ENCODE results near the gene TMEM43. TPM values are rescaled to one million over a fixed set of nuclear protein-coding genes. Genes with fewer than 3 reads are reported as not detected.

TMEM43 gene
- polyA plus RNA-seq, 1 donor (not counting 4 experiments of a cell fraction or from before 2014, with no cell fraction given), result 111 TPM

DNA sequence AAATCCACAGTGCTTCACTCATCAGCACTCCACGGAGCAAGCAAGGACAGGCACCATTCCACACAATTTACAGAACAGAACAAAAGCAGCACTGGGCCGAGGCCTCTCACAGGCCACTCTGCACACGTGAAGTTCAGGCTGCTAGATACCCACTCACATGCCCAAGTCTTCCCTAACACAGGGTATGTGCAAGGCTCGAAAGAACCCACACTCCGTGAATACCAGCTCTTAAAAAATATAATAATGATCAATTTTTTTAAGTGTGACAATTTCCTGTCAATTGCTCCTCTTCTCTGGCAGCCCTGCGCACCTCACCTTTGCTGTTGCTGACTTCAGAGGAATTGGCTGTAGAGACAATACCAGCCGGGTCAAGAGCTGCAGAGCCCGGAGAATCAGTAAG lies 34.6 kb downstream of the TMEM43 start:
- dilution Hi-C loops (cut with MboI; ENCODE audit: extremely low pct_ligation_motif_present, low sequenced_read_pairs), result no loop called here
- H3K27ac ChIP-seq (ENCODE audit: control insufficient read depth, insufficient read depth, low read length), result no peak overlapping the region
- no peaks in the 10 kb centered on the region for H4K20me1 ChIP-seq (ENCODE audit: control insufficient read depth, extremely low read depth, insufficient read depth, low read length)
- peaks cover 22 to 71% of the 10 kb centered on the region in 2 experiments for H3K36me3 ChIP-seq (ENCODE audit: control insufficient read depth in 2 of 2, extremely low read depth in 1 of 2, insufficient read depth in 2 of 2, low read length in 2 of 2)
- FAIRE-seq, result no peak
- H3K27me3 ChIP-seq (ENCODE audit: control insufficient read depth, extremely low read depth, insufficient read depth, low read length), result no peaks in the 10 kb centered on the region
- H3K79me2 ChIP-seq (ENCODE audit: control insufficient read depth, insufficient read depth, low read length), result peaks cover 16% of the 10 kb centered on the region
- no peak overlapping the region for H3K4me2 ChIP-seq (ENCODE audit: control insufficient read depth, extremely low read depth, insufficient read depth, low read depth, low read length)
- H2AFZ ChIP-seq (ENCODE audit: control insufficient read depth, low read length), result no peak overlapping the region
- H3K9me1 ChIP-seq (ENCODE audit: control insufficient read depth, extremely low read depth, insufficient read depth, low read length), result no peaks in the 10 kb centered on the region
- no peak overlapping the region for H3K9ac ChIP-seq (ENCODE audit: control insufficient read depth, extremely low read depth, insufficient read depth, low read length)
- DNase-seq (ENCODE audit: low read depth, low spot score), result no peak
- peaks cover 29% of the 10 kb centered on the region for H3K4me1 ChIP-seq (ENCODE audit: control insufficient read depth, extremely low read depth, insufficient read depth, low read length)
- H3K4me3 ChIP-seq (ENCODE audit: control insufficient read depth in 2 of 3, extremely low read depth in 1 of 3, insufficient read depth in 2 of 3, low read depth in 1 of 3, low read length in 3 of 3), result no peak overlapping the region
- H3K9me3 ChIP-seq (ENCODE audit: control insufficient read depth, low read depth, low read length), result peaks cover 5% of the 10 kb centered on the region
- TF ChIP-seq, protein P1, sequence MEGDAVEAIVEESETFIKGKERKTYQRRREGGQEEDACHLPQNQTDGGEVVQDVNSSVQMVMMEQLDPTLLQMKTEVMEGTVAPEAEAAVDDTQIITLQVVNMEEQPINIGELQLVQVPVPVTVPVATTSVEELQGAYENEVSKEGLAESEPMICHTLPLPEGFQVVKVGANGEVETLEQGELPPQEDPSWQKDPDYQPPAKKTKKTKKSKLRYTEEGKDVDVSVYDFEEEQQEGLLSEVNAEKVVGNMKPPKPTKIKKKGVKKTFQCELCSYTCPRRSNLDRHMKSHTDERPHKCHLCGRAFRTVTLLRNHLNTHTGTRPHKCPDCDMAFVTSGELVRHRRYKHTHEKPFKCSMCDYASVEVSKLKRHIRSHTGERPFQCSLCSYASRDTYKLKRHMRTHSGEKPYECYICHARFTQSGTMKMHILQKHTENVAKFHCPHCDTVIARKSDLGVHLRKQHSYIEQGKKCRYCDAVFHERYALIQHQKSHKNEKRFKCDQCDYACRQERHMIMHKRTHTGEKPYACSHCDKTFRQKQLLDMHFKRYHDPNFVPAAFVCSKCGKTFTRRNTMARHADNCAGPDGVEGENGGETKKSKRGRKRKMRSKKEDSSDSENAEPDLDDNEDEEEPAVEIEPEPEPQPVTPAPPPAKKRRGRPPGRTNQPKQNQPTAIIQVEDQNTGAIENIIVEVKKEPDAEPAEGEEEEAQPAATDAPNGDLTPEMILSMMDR (optimal IDR thresholded peaks at IDR 0.05 in 1 of 3, IDR thresholded peaks at IDR 0.05 in 1 of 3, conservative IDR thresholded peaks at IDR 0.05 in 1 of 3; ENCODE audit: extremely low read depth in 1 of 3, insufficient read depth in 2 of 3, low read length in 3 of 3), result no peak
- TF ChIP-seq EZH2 (IDR thresholded peaks at IDR 0.05; ENCODE audit: low read length), result no peak

DNA sequence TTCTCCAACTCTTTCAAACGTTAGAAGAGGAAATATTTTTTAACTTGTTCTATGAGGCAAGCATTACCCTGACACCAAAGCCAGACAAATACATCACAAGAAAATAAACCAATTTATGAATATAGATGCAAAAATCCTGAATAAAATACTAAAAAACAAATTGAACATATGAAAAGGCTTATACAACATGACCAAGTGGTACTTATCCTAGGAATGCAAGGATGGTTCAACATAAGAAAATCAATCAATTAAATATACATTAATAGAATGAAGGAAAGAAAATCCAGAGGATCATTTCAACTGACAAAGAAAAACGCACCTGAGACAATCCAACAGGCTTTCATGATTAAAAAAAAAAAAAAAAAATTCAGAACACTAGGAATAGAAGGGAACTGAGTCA lies 36.4 kb downstream of the TMEM43 start:
- FAIRE-seq, result no peak

More for the DNA sequence above, 36.4 kb downstream of the TMEM43 start:
- TF ChIP-seq, protein P1 (optimal IDR thresholded peaks at IDR 0.05 in 1 of 3, IDR thresholded peaks at IDR 0.05 in 1 of 3, conservative IDR thresholded peaks at IDR 0.05 in 1 of 3; ENCODE audit: extremely low read depth in 1 of 3, insufficient read depth in 2 of 3, low read length in 3 of 3), result no peak
- no peak for TF ChIP-seq EZH2 (IDR thresholded peaks at IDR 0.05; ENCODE audit: low read length)
- Histone ChIP-seq H3K27me3 (ENCODE audit: control insufficient read depth, extremely low read depth, insufficient read depth, low read length) (no peaks in the 10 kb centered on the region), H3K4me2 (ENCODE audit: control insufficient read depth, extremely low read depth, insufficient read depth, low read depth, low read length) (no peak overlapping the region), H2AFZ (ENCODE audit: control insufficient read depth, low read length) (no peak overlapping the region), H3K36me3 (ENCODE audit: control insufficient read depth in 2 of 2, extremely low read depth in 1 of 2, insufficient read depth in 2 of 2, low read length in 2 of 2) (peaks cover 32 to 81% of the 10 kb centered on the region in 2 experiments), H3K9ac (ENCODE audit: control insufficient read depth, extremely low read depth, insufficient read depth, low read length) (no peak overlapping the region), H3K4me3 (ENCODE audit: control insufficient read depth in 2 of 3, extremely low read depth in 1 of 3, insufficient read depth in 2 of 3, low read depth in 1 of 3, low read length in 3 of 3) (no peak overlapping the region), H3K4me1 (ENCODE audit: control insufficient read depth, extremely low read depth, insufficient read depth, low read length) (peaks cover 23% of the 10 kb centered on the region), H3K79me2 (ENCODE audit: control insufficient read depth, insufficient read depth, low read length) (peaks cover 12% of the 10 kb centered on the region), H3K27ac (ENCODE audit: control insufficient read depth, insufficient read depth, low read length) (no peak overlapping the region), H3K9me3 (ENCODE audit: control insufficient read depth, low read depth, low read length) (peaks cover 5% of the 10 kb centered on the region), H4K20me1 (ENCODE audit: control insufficient read depth, extremely low read depth, insufficient read depth, low read length) (no peaks in the 10 kb centered on the region), H3K9me1 (ENCODE audit: control insufficient read depth, extremely low read depth, insufficient read depth, low read length) (no peaks in the 10 kb centered on the region)
- dilution Hi-C loops (cut with MboI; ENCODE audit: extremely low pct_ligation_motif_present, low sequenced_read_pairs), result no loop called here
- no peak for DNase-seq (ENCODE audit: low read depth, low spot score)

All from keratinocyte (primary cell).